Activated CD4-positive, alpha-beta memory T cell treated with anti-CD3 and anti-CD28 coated beads for 36 hours (primary cell): ENCODE measurements around the gene CLDN7. TPM values are rescaled to one million over a fixed set of nuclear protein-coding genes. Genes with fewer than 3 reads are reported as not detected.

Experiments
- CTCF ChIA-PET: fragments of 350-600 bp; sonication (Branson Sonifier 250); formaldehyde crosslinking; loops from one replicate; lab custom pipeline; 2021; ENCODE audit warnings: antibody characterized with exemption, inconsistent platforms; lab: Charles Lee
- POLR2A ChIA-PET: fragments of 350-600 bp; sonication (Branson Sonifier 250); formaldehyde crosslinking; loops from one replicate; lab custom pipeline; 2021; ENCODE audit warnings: antibody characterized with exemption; lab: Charles Lee
- DNase-seq: peaks from one replicate; pipeline ENCODE4 v3.0.0-alpha.2; 2020
- H3K27ac Mint-ChIP-seq: one replicate; pipeline ENCODE4 v1.8.0; 2021; ENCODE audit warnings: mixed read lengths
- H3K27me3 Mint-ChIP-seq: one replicate; pipeline ENCODE4 v1.8.0; 2021; ENCODE audit warnings: mixed read lengths
- H3K36me3 Mint-ChIP-seq: one replicate; pipeline ENCODE4 v1.8.0; 2021; ENCODE audit warnings: mixed read lengths
- H3K4me1 Mint-ChIP-seq: one replicate; pipeline ENCODE4 v1.8.0; 2021; ENCODE audit warnings: low read depth, mixed read lengths
- H3K4me3 Mint-ChIP-seq: one replicate; pipeline ENCODE4 v1.8.0; 2021; ENCODE audit warnings: mild to moderate bottlenecking, mixed read lengths
- H3K9me3 Mint-ChIP-seq: one replicate; pipeline ENCODE4 v1.8.0; 2021; ENCODE audit warnings: mixed read lengths
- intact Hi-C: fragments of 100-400 bp; cut with micrococcal nuclease; formaldehyde crosslinking; loops from one replicate; pipeline ENCODE4 v1.15.1; 2023
- total RNA-seq, 2 experiments: library from RNA; stranded (reverse); gene quantifications; one replicate each; pipeline ENCODE4 v1.2.3, GENCODE V29; 2021

Gene CLDN7
- total RNA-seq, 2 experiments from 2014 or later: 1.5 to 1.6 TPM

GRCh38 chr17:7218758-7219157 lies 43.5 kb downstream of the CLDN7 start:
- ChIA-PET POLR2A (interaction anchor here (1.5 to 3.2 kb wide), 4 partner anchors 11 to 173 kb away, joined by 4 to 19 read pairs (median 5); partner anchors contain the start of genes GABARAP and PHF23), CTCF (interaction anchor here (0.9 to 4.2 kb wide), 5 partner anchors 14 to 173 kb away, joined by 3 to 48 read pairs (median 19); partner anchors contain the start of genes GABARAP and PHF23)
- Mint-ChIP-seq H3K36me3 (peaks cover 21% of the 10 kb centered on the region), H3K9me3 (no peaks in the 10 kb centered on the region), H3K27me3 (peaks cover 1% of the 10 kb centered on the region), H3K4me1 (peaks cover 61% of the 10 kb centered on the region), H3K4me3 (no peak overlapping the region), H3K27ac (peak overlapping the region; percentile 92)
- DNase-seq: no peak
- intact Hi-C loops: no loop called here

GRCh38 chr17:7218166-7218565 lies 44.1 kb downstream of the CLDN7 start:
- no peak for DNase-seq
- no peak overlapping the region for H3K27ac Mint-ChIP-seq
- intact Hi-C loops: no loop called here

GRCh38 chr17:7217113-7217987 lies 44.9 kb downstream of the CLDN7 start:
- peak overlapping the region; percentile 38 for H3K27ac Mint-ChIP-seq
- H3K4me1 Mint-ChIP-seq: peaks cover 67% of the 10 kb centered on the region
- POLR2A ChIA-PET: interaction anchor here (0.6 kb wide), 1 partner anchor 89 kb away, joined by 4 read pairs; no protein-coding TSS in a partner anchor
- peak overlapping the region; percentile 55 for H3K4me3 Mint-ChIP-seq
- H3K9me3 Mint-ChIP-seq: no peaks in the 10 kb centered on the region
- peaks cover 1% of the 10 kb centered on the region for H3K27me3 Mint-ChIP-seq
- intact Hi-C loops: no loop called here
- H3K36me3 Mint-ChIP-seq: peaks cover 9% of the 10 kb centered on the region
- CTCF ChIA-PET: no interaction called here
- DNase-seq: peak; percentile 42

More at GRCh38 chr17:7218166-7218565, 44.1 kb downstream of the CLDN7 start:
- ChIA-PET CTCF (interaction anchor here (4.2 kb wide), 1 partner anchor 20 kb away, joined by 34 read pairs; the partner anchor contains the start of gene PHF23), POLR2A (interaction anchor here (0.6 to 3.2 kb wide), 4 partner anchors 21 to 172 kb away, joined by 4 to 19 read pairs (median 4); partner anchors contain the start of genes GABARAP and PHF23)
- Mint-ChIP-seq H3K27me3 (peaks cover 1% of the 10 kb centered on the region), H3K36me3 (peaks cover 15% of the 10 kb centered on the region), H3K9me3 (no peaks in the 10 kb centered on the region), H3K4me3 (no peak overlapping the region), H3K4me1 (peaks cover 67% of the 10 kb centered on the region)

- Mint-ChIP-seq H3K27me3 (peaks cover 7% of the 10 kb centered on the region), H3K4me3 (peak overlapping the region; percentile 33), H3K36me3 (peaks cover 4% of the 10 kb centered on the region), H3K9me3 (no peaks in the 10 kb centered on the region), H3K4me1 (peaks cover 65% of the 10 kb centered on the region), H3K27ac (peak overlapping the region; percentile 62)
- DNase-seq: no peak
- POLR2A ChIA-PET: interaction anchor here (0.5 kb wide), 1 partner anchor 1011 kb away, joined by 3 read pairs; no protein-coding TSS in a partner anchor
- intact Hi-C loops: no loop called here
- CTCF ChIA-PET: no interaction called here
These were observed 45.8 kb downstream of the CLDN7 start for GRCh38 chr17:7216242-7217112.

GRCh38 chr17:7215652-7216180 lies 46.6 kb downstream of the CLDN7 start:
- ChIA-PET CTCF (interaction anchor here (2.0 kb wide), 1 partner anchor 114 kb away, joined by 5 read pairs; the partner anchor contains the start of gene NEURL4), POLR2A (interaction anchor here (0.5 kb wide), 1 partner anchor 1011 kb away, joined by 3 read pairs; no protein-coding TSS in a partner anchor)
- no peaks in the 10 kb centered on the region for H3K9me3 Mint-ChIP-seq
- no peak overlapping the region for H3K4me3 Mint-ChIP-seq
- H3K27me3 Mint-ChIP-seq: peaks cover 7% of the 10 kb centered on the region
- intact Hi-C loops: loop anchor here (2.0 kb wide), 1 partner anchor 91 kb away; the partner anchor contains the start of gene EIF5A
- H3K4me1 Mint-ChIP-seq: peaks cover 58% of the 10 kb centered on the region
- H3K36me3 Mint-ChIP-seq: no peaks in the 10 kb centered on the region
- no peak for DNase-seq
- no peak overlapping the region for H3K27ac Mint-ChIP-seq

- Mint-ChIP-seq H3K4me3 (peak overlapping the region; percentile 85), H3K4me1 (peaks cover 53% of the 10 kb centered on the region), H3K36me3 (no peaks in the 10 kb centered on the region), H3K9me3 (no peaks in the 10 kb centered on the region), H3K27me3 (peaks cover 7% of the 10 kb centered on the region), H3K27ac (peak overlapping the region; percentile 89)
- POLR2A ChIA-PET: interaction anchor here (1.0 to 1.7 kb wide), 2 partner anchors 10 to 180 kb away, joined by 4 to 7 read pairs; partner anchors contain the start of gene SLC16A13
- CTCF ChIA-PET: interaction anchor here (1.2 to 2.4 kb wide), 5 partner anchors 19 to 169 kb away, joined by 4 to 10 read pairs (median 5); partner anchors contain the start of genes DVL2 and NEURL4
- intact Hi-C loops: loop anchor here (2.0 kb wide), 1 partner anchor 92 kb away; the partner anchor contains the start of gene EIF5A
- DNase-seq: no peak
These were observed 47.1 kb downstream of the CLDN7 start for GRCh38 chr17:7215136-7215638.

- no peaks in the 10 kb centered on the region for H3K9me3 Mint-ChIP-seq
- peak overlapping the region; percentile 89 for H3K27ac Mint-ChIP-seq
- peak; percentile 100 for DNase-seq
- no peaks in the 10 kb centered on the region for H3K36me3 Mint-ChIP-seq
- peaks cover 52% of the 10 kb centered on the region for H3K4me1 Mint-ChIP-seq
- ChIA-PET CTCF (interaction anchor here (1.0 to 2.4 kb wide), 6 partner anchors 20 to 169 kb away, joined by 4 to 10 read pairs (median 4); partner anchors contain the start of genes DVL2 and NEURL4), POLR2A (interaction anchor here (0.7 to 1.7 kb wide), 3 partner anchors 10 to 179 kb away, joined by 3 to 7 read pairs (median 4); partner anchors contain the start of gene SLC16A13)
- H3K4me3 Mint-ChIP-seq: peak overlapping the region; percentile 85
- H3K27me3 Mint-ChIP-seq: peaks cover 7% of the 10 kb centered on the region
- intact Hi-C loops: loop anchor here (1.0 to 2.0 kb wide), 5 partner anchors 9 to 92 kb away; partner anchors contain the start of genes DVL2, EIF5A, ELP5 and PHF23
These were observed 47.8 kb downstream of the CLDN7 start for GRCh38 chr17:7214300-7215135.

GRCh38 chr17:7213895-7214299 lies 48.4 kb downstream of the CLDN7 start:
- POLR2A ChIA-PET: interaction anchor here (0.5 to 1.7 kb wide), 4 partner anchors 9 to 178 kb away, joined by 3 to 7 read pairs (median 4); partner anchors contain the start of gene SLC16A13
- intact Hi-C loops: loop anchor here (1.0 to 2.0 kb wide), 5 partner anchors 9 to 93 kb away; partner anchors contain the start of genes DVL2, EIF5A, ELP5 and PHF23
- peak; percentile 80 for DNase-seq
- no peaks in the 10 kb centered on the region for H3K9me3 Mint-ChIP-seq
- H3K36me3 Mint-ChIP-seq: no peaks in the 10 kb centered on the region
- peaks cover 7% of the 10 kb centered on the region for H3K27me3 Mint-ChIP-seq
- peak overlapping the region; percentile 89 for H3K27ac Mint-ChIP-seq
- peaks cover 46% of the 10 kb centered on the region for H3K4me1 Mint-ChIP-seq
- CTCF ChIA-PET: interaction anchor here (1.0 to 2.4 kb wide), 6 partner anchors 21 to 168 kb away, joined by 4 to 10 read pairs (median 4); partner anchors contain the start of genes DVL2 and NEURL4
- peak overlapping the region; percentile 85 for H3K4me3 Mint-ChIP-seq

- peaks cover 31% of the 10 kb centered on the region for H3K4me1 Mint-ChIP-seq
- ChIA-PET CTCF (no interaction called here), POLR2A (no interaction called here)
- H3K4me3 Mint-ChIP-seq: no peak overlapping the region
- H3K27ac Mint-ChIP-seq: no peak overlapping the region
- H3K27me3 Mint-ChIP-seq: peaks cover 7% of the 10 kb centered on the region
- H3K9me3 Mint-ChIP-seq: no peaks in the 10 kb centered on the region
- intact Hi-C loops: no loop called here
- DNase-seq: no peak
- no peaks in the 10 kb centered on the region for H3K36me3 Mint-ChIP-seq
These were observed 50.6 kb downstream of the CLDN7 start for GRCh38 chr17:7211491-7212273.
